ENCODE measurements around the gene CENPH.
A peak's percentile ranks its signal among the peaks of the same experiment; 100 is the strongest.
"Not testable (repeated sequence)": the region's sequence is repeated elsewhere in the genome, so short reads cannot be mapped to it uniquely, and the experiment has no call there.

The CENPH gene

GRCh38 chr5:69189162-69190086 is at the start of gene CENPH:
Gene CENPH, plus strand, starts transcription at chr5:69189583. Its CDS starts 52 bp downstream, at chr5:69189635.
- peak; percentile 80 for DNase-seq (ENCODE audit: low read depth)

- DNase-seq (ENCODE audit: low read depth): not testable (repeated sequence)
These were observed 49.1 kb upstream of the CENPH start for GRCh38 chr5:69140239-69140638.

DNA sequence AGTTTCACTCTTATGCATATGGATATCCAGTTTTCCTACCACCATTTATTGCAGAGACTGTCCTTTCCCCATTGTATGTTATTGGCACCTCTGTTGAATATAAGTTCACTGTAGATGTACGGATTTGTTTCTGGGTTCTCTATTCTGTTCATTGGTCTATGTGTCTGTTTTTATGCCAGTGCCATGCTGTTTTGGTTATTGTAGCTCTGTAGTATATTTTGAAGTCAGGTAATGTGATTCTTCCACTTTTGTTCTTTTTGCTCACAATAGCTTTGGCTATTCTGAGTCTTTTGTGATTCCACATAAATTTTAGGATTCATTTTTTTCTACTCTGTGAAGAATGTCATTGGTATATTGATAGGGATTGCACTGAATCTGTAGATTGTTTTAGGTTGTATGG is 48.6 kb upstream of the CENPH start:
- DNase-seq (ENCODE audit: low read depth): no peak

DNA sequence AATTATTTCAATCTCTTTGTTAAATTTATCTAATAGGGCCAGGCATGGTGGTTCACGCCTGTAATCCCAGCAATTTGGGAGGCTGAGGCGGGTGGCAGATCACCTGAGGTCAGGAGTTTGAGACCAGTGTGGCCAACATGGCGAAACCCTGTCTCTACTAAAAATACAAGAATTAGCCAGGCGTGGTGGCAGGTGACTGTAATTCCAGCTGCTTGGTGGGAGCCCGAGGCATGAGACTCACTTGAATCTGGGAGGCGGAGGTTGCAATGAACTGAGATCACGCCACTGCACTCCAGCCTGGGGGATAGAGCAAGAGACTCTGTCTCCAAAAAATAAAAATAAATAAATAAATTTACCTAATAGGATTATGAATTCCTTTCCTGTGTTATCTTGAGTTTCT is 40.8 kb upstream of the CENPH start:
- not testable (repeated sequence) for DNase-seq (ENCODE audit: low read depth)

- DNase-seq (ENCODE audit: low read depth): no peak
These were observed 40.3 kb upstream of the CENPH start for GRCh38 chr5:69148981-69149675.

DNA sequence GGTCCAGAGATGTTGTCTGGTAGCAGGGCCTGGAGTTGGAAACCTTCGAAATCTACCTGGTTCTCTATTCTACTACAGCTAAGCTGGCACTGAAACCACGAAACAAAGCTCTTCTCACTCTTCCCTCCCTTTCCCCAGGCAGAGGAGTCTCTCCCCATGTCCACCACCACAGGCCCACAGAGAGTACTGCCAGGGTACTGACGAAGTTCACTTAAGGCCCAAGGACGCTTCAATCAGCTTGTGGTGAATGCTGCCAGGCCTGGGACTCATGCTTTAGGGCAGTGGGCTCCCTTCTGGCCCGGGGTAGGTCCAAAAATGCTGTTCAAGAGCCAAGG is 39.7 kb upstream of the CENPH start:
- DNase-seq (ENCODE audit: low read depth): no peak

DNA sequence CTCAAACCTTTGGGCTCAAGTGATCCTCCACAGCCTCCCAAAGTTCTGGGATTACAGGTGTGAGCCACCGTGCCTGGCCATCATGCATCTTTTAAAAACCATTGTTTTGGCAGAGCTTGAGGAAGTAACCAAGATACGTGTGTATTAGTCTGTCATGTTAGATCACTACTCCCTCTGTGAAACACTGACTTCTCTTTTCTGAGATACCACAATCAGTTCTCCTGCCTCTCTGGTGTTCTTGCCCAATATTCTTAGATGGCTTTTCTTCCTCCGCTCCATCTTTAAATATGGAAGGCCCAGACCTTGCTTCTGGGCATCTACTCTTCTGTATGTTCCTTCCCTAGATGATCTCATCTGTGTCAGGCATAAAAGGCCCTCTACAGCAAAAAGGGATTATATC is 36.7 kb upstream of the CENPH start:
- no peak for DNase-seq (ENCODE audit: low read depth)

GRCh38 chr5:69156456-69156855 is 32.9 kb upstream of the CENPH start:
- DNase-seq (ENCODE audit: low read depth): no peak

DNA sequence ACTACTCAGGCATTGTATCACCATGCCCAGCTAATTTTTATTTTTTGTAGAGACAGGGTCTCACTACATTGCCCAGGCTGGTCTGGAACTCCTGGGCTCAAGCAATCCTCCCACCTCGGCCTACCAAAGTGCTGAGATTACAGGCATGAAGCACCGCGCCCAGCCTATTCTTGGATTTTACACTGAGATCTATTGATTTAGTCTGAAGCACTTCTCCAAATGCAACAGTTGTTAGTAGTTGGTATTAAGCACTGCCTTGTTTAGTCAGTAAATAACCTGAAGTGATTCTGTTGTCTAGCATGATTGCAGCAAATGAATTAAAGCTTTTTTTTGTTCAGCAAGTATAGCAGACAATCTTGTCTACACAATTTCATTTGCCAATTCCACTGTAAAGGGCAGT is 31.3 kb upstream of the CENPH start:
- DNase-seq (ENCODE audit: low read depth): no peak

DNA sequence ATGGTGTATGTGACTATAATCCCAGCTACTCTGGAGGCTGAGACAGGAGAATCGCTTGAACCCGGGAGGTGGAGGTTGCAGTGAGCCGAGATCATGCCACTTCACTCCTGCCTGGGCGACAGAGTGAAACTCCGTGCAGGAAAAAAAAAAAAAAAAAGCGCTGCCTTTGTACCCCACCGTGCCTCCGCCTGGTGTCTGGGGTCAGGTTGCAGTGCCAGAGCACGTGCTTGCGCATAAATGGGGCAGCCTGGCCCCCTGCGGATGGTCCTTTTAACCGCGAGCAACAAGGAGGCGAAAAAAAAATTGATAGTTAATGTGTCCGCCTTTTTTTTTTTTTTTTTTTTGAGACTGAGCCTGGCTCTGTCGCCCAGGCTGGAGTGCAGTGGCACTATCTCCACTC is 28.7 kb upstream of the CENPH start:
- DNase-seq (ENCODE audit: low read depth): no peak

GRCh38 chr5:69166686-69167492 is 22.5 kb upstream of the CENPH start, which contains the start of gene CCNB1:
Gene CCNB1, plus strand, starts transcription at chr5:69167150. Its CDS starts 113 bp downstream, at chr5:69167263.
- DNase-seq (ENCODE audit: low read depth): peak; percentile 96

- no peak for DNase-seq (ENCODE audit: low read depth)
These were observed 21.9 kb upstream of the CENPH start for GRCh38 chr5:69167493-69167855.

DNA sequence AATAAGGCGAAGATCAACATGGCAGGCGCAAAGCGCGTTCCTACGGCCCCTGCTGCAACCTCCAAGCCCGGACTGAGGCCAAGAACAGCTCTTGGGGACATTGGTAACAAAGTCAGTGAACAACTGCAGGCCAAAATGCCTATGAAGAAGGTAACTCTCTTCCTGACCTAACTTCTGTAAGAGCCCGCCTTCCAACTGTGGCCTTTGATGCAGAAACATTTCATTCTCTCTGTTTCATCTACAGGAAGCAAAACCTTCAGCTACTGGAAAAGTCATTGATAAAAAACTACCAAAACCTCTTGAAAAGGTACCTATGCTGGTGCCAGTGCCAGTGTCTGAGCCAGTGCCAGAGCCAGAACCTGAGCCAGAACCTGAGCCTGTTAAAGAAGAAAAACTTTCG is 21.5 kb upstream of the CENPH start:
- no peak for DNase-seq (ENCODE audit: low read depth)

DNA sequence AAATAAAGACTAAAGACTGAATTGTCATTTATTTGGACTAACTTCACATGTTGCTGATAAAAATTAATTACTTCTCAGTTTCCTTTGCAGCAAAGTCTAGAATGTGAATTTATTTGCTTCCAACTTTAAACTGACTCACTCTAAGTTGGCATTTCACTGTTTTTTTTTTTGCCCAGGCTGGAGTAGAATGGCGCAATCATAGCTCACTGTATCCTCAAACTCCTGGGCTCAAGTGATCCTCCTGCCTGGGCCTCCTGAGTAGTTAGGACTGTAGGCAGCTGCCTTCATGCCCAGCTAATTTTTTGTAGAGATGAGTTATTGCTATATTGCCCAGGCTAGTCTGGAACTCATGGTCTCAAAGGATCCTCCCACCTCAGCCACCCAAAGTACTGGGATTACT is 18.9 kb upstream of the CENPH start:
- no peak for DNase-seq (ENCODE audit: low read depth)

GRCh38 chr5:69170969-69171368 is 18.4 kb upstream of the CENPH start:
- DNase-seq (ENCODE audit: low read depth): no peak

GRCh38 chr5:69181659-69182293 is 7.6 kb upstream of the CENPH start:
- DNase-seq (ENCODE audit: low read depth): not testable (repeated sequence)

GRCh38 chr5:69184621-69185020 is 4.8 kb upstream of the CENPH start:
- DNase-seq (ENCODE audit: low read depth): no peak

- DNase-seq (ENCODE audit: low read depth): no peak
These were observed 2.0 kb upstream of the CENPH start for GRCh38 chr5:69187342-69187741.

DNA sequence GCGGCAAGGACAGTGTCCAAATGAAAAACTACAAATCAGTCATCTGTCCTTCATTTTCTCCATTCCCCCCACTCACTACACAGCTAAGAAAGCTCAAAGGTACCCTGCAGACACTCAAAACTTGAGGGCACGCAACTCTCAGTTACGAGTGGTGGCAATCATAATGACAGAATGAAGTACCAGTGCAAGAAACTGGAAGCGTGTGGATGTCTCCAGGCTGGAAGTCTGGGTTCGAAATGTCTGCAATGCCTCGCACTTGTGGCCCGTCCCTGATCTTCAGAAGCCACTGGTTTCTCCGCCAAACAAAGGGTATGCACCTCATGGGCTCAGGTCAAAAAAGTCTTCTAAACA is 597 bp upstream of the CENPH start:
- no peak for DNase-seq (ENCODE audit: low read depth)

- DNase-seq (ENCODE audit: low read depth): no peak
These were observed 13.1 kb downstream of the CENPH start for GRCh38 chr5:69202497-69202896.

GRCh38 chr5:69206528-69207190 is 17.3 kb downstream of the CENPH start:
- DNase-seq (ENCODE audit: low read depth): no peak

- no peak for DNase-seq (ENCODE audit: low read depth)
These were observed 20.2 kb downstream of the CENPH start for GRCh38 chr5:69209602-69210001.

All from stimulated activated CD8-positive, alpha-beta memory T cell treated with anti-CD3 and anti-CD28 coated beads, Interleukin-12 subunit alpha, Interleukin-12 subunit beta, amount 100 ng/mL, for 4 hours (primary cell).